HEK293 (cell line): ENCODE data around the gene FAM193B.

Source experiments
- CTCF ChIA-PET: fragments of 350-600 bp; formaldehyde crosslinking; extraction: SDS; loops from one replicate; lab custom pipeline; 2021; ENCODE audit warnings: antibody characterized with exemption; lab: Yijun Ruan, JAX
- POLR2A ChIA-PET: fragments of 300-600 bp; formaldehyde crosslinking; extraction: SDS; loops from one replicate; lab custom pipeline; 2020; ENCODE audit warnings: antibody characterized with exemption, inconsistent platforms; lab: Yijun Ruan, JAX
- H3K27ac ChIP-seq: fragments of 200-500 bp; sonication (Bioruptor generic); 2 replicates; pipeline ENCODE4 v1.5.1; 2014; ENCODE audit warnings: low read depth, low read length, control low read depth, inconsistent platforms; ENCODE audit errors: extremely low read depth
- H3K36me3 ChIP-seq, 2 experiments: fragments of 200-500 bp in 1 of 2; sonication (Bioruptor generic) in 1 of 2; 1 replicate in 1 of 2; 2 replicates in 1 of 2; pipeline ENCODE4 v1.5.1; 2014 to 2017; ENCODE audit warnings: inconsistent platforms in 2 of 2, low read length in 2 of 2; ENCODE audit not compliant: control insufficient read depth in 2 of 2, insufficient read depth in 1 of 2
- H3K4me1 ChIP-seq: fragments of 200-500 bp; sonication (Bioruptor generic); 2 replicates; pipeline ENCODE4 v1.5.1; 2014; ENCODE audit warnings: mild to moderate bottlenecking, low read length, inconsistent platforms; ENCODE audit not compliant: control insufficient read depth, insufficient read depth
- H3K4me3 ChIP-seq: 2 replicates; pipeline ENCODE4 v1.5.1; 2011; ENCODE audit warnings: low read depth, mild to moderate bottlenecking, control low read depth, low read length, moderate library complexity
- H3K9me3 ChIP-seq: fragments of 200-500 bp; sonication (Bioruptor generic); 2 replicates; pipeline ENCODE4 v1.5.1; 2014; ENCODE audit warnings: low read depth, low read length, inconsistent platforms; ENCODE audit not compliant: control insufficient read depth, insufficient read depth
- IKZF3 ChIP-seq: fragments of 450-650 bp; IDR thresholded peaks from 2 replicates; pipeline ENCODE4 v1.5.0; 2018; ENCODE audit warnings: missing biosample characterization, mild to moderate bottlenecking, missing genetic modification characterization, moderate library complexity
- OSR2 ChIP-seq: fragments of 450-650 bp; formaldehyde crosslinking; IDR thresholded peaks from 2 replicates; pipeline ENCODE4 v1.5.1; 2016; ENCODE audit warnings: missing biosample characterization, missing genetic modification characterization
- SP7 ChIP-seq: fragments of 450-650 bp; formaldehyde crosslinking; IDR thresholded peaks from 2 replicates; pipeline ENCODE4 v1.5.1; 2016; ENCODE audit warnings: missing biosample characterization, missing genetic modification characterization
- YY2 ChIP-seq: fragments of 450-650 bp; formaldehyde crosslinking; IDR thresholded peaks from 2 replicates; pipeline ENCODE4 v1.5.1; 2016; ENCODE audit warnings: missing biosample characterization, missing genetic modification characterization
- ZNF155 ChIP-seq: fragments of 450-650 bp; formaldehyde crosslinking; IDR thresholded peaks from 2 replicates; pipeline ENCODE4 v1.5.1; 2016; ENCODE audit warnings: missing biosample characterization, missing genetic modification characterization
- ZNF202 ChIP-seq: fragments of 450-650 bp; formaldehyde crosslinking; IDR thresholded peaks from 2 replicates; pipeline ENCODE4 v1.5.1; 2016; ENCODE audit warnings: missing biosample characterization, missing genetic modification characterization, borderline replicate concordance
- ZNF223 ChIP-seq: fragments of 450-650 bp; formaldehyde crosslinking; IDR thresholded peaks from 2 replicates; pipeline ENCODE4 v1.5.1; 2016; ENCODE audit warnings: missing biosample characterization, missing genetic modification characterization
- ZNF24 ChIP-seq: fragments of 450-650 bp; formaldehyde crosslinking; IDR thresholded peaks from 2 replicates; pipeline ENCODE4 v1.5.1; 2016; ENCODE audit warnings: missing biosample characterization, missing genetic modification characterization
- ZNF266 ChIP-seq: fragments of 450-650 bp; formaldehyde crosslinking; IDR thresholded peaks from 2 replicates; pipeline ENCODE4 v1.5.1; 2016; ENCODE audit warnings: missing biosample characterization, missing genetic modification characterization, low read depth
- ZNF311 ChIP-seq: fragments of 450-650 bp; formaldehyde crosslinking; IDR thresholded peaks from 2 replicates; pipeline ENCODE4 v1.5.1; 2017; ENCODE audit warnings: missing biosample characterization, missing genetic modification characterization, borderline replicate concordance
- ZNF341 ChIP-seq: fragments of 450-650 bp; formaldehyde crosslinking; IDR thresholded peaks from 2 replicates; pipeline ENCODE4; 2016; ENCODE audit warnings: low read depth, missing biosample characterization, missing genetic modification characterization
- ZNF404 ChIP-seq: fragments of 450-650 bp; formaldehyde crosslinking; IDR thresholded peaks from 2 replicates; pipeline ENCODE4 v1.5.1; 2017; ENCODE audit warnings: missing biosample characterization, missing genetic modification characterization
- ZNF473 ChIP-seq: fragments of 450-650 bp; formaldehyde crosslinking; IDR thresholded peaks from 2 replicates; pipeline ENCODE4 v1.5.1; 2017; ENCODE audit warnings: missing biosample characterization, missing genetic modification characterization
- ZNF501 ChIP-seq: fragments of 450-650 bp; formaldehyde crosslinking; IDR thresholded peaks from 2 replicates; pipeline ENCODE4 v1.5.1; 2016; ENCODE audit warnings: missing biosample characterization, missing genetic modification characterization
- ZNF510 ChIP-seq: fragments of 450-650 bp; formaldehyde crosslinking; IDR thresholded peaks from 2 replicates; pipeline ENCODE4 v1.5.1; 2018; ENCODE audit warnings: mild to moderate bottlenecking, missing genetic modification characterization, missing biosample characterization; ENCODE audit not compliant: insufficient replicate concordance
- ZNF514 ChIP-seq: fragments of 450-650 bp; formaldehyde crosslinking; IDR thresholded peaks from 2 replicates; pipeline ENCODE4 v1.5.1; 2016; ENCODE audit warnings: missing biosample characterization, missing genetic modification characterization
- ZNF555 ChIP-seq: fragments of 450-650 bp; formaldehyde crosslinking; conservative IDR thresholded peaks from 2 replicates; pipeline ENCODE4 v1.5.1; 2017; ENCODE audit warnings: missing biosample characterization, mild to moderate bottlenecking, missing genetic modification characterization, inconsistent platforms
- ZNF561 ChIP-seq: fragments of 450-650 bp; IDR thresholded peaks from 2 replicates; pipeline ENCODE4 v1.5.1; 2018; ENCODE audit warnings: missing biosample characterization, missing genetic modification characterization, borderline replicate concordance
- ZNF791 ChIP-seq: fragments of 450-650 bp; formaldehyde crosslinking; IDR thresholded peaks from 2 replicates; pipeline ENCODE4 v1.5.1; 2016; ENCODE audit warnings: missing biosample characterization, missing genetic modification characterization
- ZSCAN16 ChIP-seq: fragments of 450-650 bp; formaldehyde crosslinking; IDR thresholded peaks from 2 replicates; pipeline ENCODE4 v1.5.1; 2016; ENCODE audit warnings: missing biosample characterization, missing genetic modification characterization
- TF ChIP-seq, protein P1 (sequence below): fragments of 450-650 bp; formaldehyde crosslinking; IDR thresholded peaks from 2 replicates; pipeline ENCODE4 v1.5.1; 2016; ENCODE audit warnings: missing biosample characterization, missing genetic modification characterization
- TF ChIP-seq, protein P2 (sequence below): fragments of 450-650 bp; formaldehyde crosslinking; IDR thresholded peaks from 2 replicates; pipeline ENCODE4 v1.5.1; 2016; ENCODE audit warnings: missing biosample characterization, missing genetic modification characterization
- TF ChIP-seq, protein P3 (sequence below): fragments of 450-650 bp; formaldehyde crosslinking; IDR thresholded peaks from 2 replicates; pipeline ENCODE4 v1.5.1; 2017; ENCODE audit warnings: missing biosample characterization, missing genetic modification characterization
- TF ChIP-seq, protein P4 (sequence below): fragments of 450-650 bp; formaldehyde crosslinking; IDR thresholded peaks from 2 replicates; pipeline ENCODE4 v1.5.1; 2016; ENCODE audit warnings: missing biosample characterization, missing genetic modification characterization, borderline replicate concordance
- TF ChIP-seq, protein P5 (sequence below): fragments of 450-650 bp; formaldehyde crosslinking; IDR thresholded peaks from 2 replicates; pipeline ENCODE4 v1.5.1; 2016; ENCODE audit warnings: missing biosample characterization, missing genetic modification characterization

Gene FAM193B

DNA sequence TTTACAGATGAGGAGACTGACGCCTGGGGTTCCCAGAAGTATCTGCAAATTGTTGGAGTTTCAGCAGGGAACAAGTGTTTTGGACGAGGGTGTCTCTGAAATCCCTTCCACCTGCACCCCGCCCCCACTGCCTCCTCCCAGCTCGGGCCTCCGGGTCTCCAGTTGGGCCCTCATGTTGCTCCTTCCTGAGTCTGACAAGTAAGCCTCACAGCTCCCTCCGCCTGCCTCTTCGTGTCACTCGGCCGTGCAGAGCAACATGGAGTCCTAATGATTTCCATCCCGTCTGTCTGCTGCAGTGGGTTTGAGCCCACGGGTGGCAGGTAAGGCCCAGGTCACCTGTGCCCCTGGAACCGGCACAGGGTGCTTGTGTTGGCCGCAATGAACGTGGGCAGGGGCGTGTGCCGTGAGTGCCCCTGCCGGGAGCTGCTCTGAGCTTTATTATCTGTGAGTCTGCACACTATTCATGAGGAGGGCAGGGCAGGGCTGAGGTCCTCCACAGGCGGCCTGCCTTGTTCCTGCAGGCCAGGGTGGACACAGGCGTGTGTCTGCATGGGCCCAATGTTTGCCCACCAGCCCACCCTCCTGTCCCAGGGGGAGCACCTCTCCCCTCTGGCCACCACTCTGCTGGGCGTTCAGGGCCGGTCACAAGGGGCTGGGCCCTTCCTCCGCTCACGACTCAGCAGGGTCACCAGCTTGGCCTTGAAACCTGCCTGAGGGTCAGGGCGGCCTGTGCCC, 50.8 kb downstream of the FAM193B start:
- Histone ChIP-seq H3K4me1 (no peaks in the 10 kb centered on the region), H3K36me3 (peaks cover 0 to 2% of the 10 kb centered on the region in 2 experiments; a peak in 1 of 3 replicates), H3K9me3 (no peaks in the 10 kb centered on the region), H3K27ac (no peak overlapping the region), H3K4me3 (no peak overlapping the region)
- ChIA-PET CTCF (interaction anchor here (0.6 to 5.0 kb wide), 7 partner anchors 12 to 100 kb away, joined by 3 to 54 read pairs (median 5); no protein-coding TSS in a partner anchor), POLR2A (interaction anchor here (0.5 to 1.3 kb wide), 3 partner anchors 12 to 714 kb away, joined by 3 read pairs; no protein-coding TSS in a partner anchor)
- TF ChIP-seq ZNF501 (tag by site-specific recombination) = no peak
- no peak for TF ChIP-seq ZNF155 (tag by site-specific recombination)
- TF ChIP-seq, protein P1, sequence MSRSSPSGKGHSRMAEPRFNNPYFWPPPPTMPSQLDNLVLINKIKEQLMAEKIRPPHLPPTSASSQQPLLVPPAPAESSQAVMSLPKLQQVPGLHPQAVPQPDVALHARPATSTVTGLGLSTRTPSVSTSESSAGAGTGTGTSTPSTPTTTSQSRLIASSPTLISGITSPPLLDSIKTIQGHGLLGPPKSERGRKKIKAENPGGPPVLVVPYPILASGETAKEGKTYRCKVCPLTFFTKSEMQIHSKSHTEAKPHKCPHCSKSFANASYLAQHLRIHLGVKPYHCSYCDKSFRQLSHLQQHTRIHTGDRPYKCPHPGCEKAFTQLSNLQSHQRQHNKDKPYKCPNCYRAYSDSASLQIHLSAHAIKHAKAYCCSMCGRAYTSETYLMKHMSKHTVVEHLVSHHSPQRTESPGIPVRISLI = no peak
- no peak for TF ChIP-seq ZNF404 (tag by site-specific recombination)
- TF ChIP-seq YY2 (tag by site-specific recombination) = no peak
- TF ChIP-seq, protein P2, sequence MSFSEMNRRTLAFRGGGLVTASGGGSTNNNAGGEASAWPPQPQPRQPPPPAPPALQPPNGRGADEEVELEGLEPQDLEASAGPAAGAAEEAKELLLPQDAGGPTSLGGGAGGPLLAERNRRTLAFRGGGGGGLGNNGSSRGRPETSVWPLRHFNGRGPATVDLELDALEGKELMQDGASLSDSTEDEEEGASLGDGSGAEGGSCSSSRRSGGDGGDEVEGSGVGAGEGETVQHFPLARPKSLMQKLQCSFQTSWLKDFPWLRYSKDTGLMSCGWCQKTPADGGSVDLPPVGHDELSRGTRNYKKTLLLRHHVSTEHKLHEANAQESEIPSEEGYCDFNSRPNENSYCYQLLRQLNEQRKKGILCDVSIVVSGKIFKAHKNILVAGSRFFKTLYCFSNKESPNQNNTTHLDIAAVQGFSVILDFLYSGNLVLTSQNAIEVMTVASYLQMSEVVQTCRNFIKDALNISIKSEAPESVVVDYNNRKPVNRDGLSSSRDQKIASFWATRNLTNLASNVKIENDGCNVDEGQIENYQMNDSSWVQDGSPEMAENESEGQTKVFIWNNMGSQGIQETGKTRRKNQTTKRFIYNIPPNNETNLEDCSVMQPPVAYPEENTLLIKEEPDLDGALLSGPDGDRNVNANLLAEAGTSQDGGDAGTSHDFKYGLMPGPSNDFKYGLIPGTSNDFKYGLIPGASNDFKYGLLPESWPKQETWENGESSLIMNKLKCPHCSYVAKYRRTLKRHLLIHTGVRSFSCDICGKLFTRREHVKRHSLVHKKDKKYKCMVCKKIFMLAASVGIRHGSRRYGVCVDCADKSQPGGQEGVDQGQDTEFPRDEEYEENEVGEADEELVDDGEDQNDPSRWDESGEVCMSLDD (tag by site-specific recombination) = no peak
- no peak for TF ChIP-seq OSR2 (tag by site-specific recombination)
- TF ChIP-seq ZNF266 (tag by site-specific recombination) = no peak
- no peak for TF ChIP-seq ZNF510
- no peak for TF ChIP-seq ZNF311 (tag by site-specific recombination)
- TF ChIP-seq ZNF791 (tag by site-specific recombination) = no peak
- TF ChIP-seq, protein P3, sequence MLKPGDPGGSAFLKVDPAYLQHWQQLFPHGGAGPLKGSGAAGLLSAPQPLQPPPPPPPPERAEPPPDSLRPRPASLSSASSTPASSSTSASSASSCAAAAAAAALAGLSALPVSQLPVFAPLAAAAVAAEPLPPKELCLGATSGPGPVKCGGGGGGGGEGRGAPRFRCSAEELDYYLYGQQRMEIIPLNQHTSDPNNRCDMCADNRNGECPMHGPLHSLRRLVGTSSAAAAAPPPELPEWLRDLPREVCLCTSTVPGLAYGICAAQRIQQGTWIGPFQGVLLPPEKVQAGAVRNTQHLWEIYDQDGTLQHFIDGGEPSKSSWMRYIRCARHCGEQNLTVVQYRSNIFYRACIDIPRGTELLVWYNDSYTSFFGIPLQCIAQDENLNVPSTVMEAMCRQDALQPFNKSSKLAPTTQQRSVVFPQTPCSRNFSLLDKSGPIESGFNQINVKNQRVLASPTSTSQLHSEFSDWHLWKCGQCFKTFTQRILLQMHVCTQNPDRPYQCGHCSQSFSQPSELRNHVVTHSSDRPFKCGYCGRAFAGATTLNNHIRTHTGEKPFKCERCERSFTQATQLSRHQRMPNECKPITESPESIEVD = no peak
- TF ChIP-seq ZNF202 = no peak
- no peak for TF ChIP-seq SP7

DNA sequence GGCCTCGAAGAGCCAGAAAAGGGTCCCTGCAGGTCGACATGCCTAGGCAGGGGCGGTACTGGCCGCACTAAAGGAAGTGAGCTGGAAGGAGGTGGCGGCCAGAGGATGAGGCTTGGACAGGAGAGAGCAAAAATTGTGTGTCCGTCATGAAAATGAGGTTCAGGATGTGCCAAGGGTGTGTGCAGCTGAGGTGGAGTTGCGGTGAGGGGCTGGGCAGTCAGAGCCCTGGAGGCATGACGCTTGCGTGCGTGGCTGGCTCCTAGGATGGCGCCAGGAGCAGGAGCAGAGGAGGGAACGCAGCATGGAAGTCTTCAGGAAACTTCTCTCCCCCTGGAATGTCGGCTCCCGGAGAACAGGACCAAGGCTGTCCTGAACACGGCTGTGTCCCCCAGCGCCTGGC, 51.5 kb downstream of the FAM193B start:
- Histone ChIP-seq H3K9me3 (no peaks in the 10 kb centered on the region), H3K36me3 (no peaks in the 10 kb centered on the region), H3K4me3 (no peak overlapping the region), H3K4me1 (no peaks in the 10 kb centered on the region; the same call in 1 of the 2 replicates), H3K27ac (no peak overlapping the region)
- ChIA-PET POLR2A (interaction anchor here (0.8 kb wide), 1 partner anchor 13 kb away, joined by 3 read pairs; no protein-coding TSS in a partner anchor), CTCF (interaction anchor here (0.8 to 5.0 kb wide), 11 partner anchors 12 to 388 kb away, joined by 3 to 54 read pairs (median 6); partner anchors contain the start of genes DDX41 and LMAN2)
- TF ChIP-seq, protein P4, sequence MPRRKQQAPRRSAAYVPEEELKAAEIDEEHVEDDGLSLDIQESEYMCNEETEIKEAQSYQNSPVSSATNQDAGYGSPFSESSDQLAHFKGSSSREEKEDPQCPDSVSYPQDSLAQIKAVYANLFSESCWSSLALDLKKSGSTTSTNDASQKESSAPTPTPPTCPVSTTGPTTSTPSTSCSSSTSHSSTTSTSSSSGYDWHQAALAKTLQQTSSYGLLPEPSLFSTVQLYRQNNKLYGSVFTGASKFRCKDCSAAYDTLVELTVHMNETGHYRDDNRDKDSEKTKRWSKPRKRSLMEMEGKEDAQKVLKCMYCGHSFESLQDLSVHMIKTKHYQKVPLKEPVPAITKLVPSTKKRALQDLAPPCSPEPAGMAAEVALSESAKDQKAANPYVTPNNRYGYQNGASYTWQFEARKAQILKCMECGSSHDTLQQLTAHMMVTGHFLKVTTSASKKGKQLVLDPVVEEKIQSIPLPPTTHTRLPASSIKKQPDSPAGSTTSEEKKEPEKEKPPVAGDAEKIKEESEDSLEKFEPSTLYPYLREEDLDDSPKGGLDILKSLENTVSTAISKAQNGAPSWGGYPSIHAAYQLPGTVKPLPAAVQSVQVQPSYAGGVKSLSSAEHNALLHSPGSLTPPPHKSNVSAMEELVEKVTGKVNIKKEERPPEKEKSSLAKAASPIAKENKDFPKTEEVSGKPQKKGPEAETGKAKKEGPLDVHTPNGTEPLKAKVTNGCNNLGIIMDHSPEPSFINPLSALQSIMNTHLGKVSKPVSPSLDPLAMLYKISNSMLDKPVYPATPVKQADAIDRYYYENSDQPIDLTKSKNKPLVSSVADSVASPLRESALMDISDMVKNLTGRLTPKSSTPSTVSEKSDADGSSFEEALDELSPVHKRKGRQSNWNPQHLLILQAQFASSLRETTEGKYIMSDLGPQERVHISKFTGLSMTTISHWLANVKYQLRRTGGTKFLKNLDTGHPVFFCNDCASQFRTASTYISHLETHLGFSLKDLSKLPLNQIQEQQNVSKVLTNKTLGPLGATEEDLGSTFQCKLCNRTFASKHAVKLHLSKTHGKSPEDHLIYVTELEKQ (tag by site-specific recombination) = no peak
- TF ChIP-seq ZNF341 (tag by site-specific recombination) (no peak), ZSCAN16 (tag by site-specific recombination) (no peak), ZNF555 (no peak), ZNF473 (tag by site-specific recombination) (no peak), IKZF3 (tag by site-specific recombination) (no peak), ZNF223 (tag by site-specific recombination) (no peak), ZNF514 (no peak), ZNF561 (tag by site-specific recombination) (no peak), ZNF24 (tag by site-specific recombination) (no peak)
- TF ChIP-seq, protein P5, sequence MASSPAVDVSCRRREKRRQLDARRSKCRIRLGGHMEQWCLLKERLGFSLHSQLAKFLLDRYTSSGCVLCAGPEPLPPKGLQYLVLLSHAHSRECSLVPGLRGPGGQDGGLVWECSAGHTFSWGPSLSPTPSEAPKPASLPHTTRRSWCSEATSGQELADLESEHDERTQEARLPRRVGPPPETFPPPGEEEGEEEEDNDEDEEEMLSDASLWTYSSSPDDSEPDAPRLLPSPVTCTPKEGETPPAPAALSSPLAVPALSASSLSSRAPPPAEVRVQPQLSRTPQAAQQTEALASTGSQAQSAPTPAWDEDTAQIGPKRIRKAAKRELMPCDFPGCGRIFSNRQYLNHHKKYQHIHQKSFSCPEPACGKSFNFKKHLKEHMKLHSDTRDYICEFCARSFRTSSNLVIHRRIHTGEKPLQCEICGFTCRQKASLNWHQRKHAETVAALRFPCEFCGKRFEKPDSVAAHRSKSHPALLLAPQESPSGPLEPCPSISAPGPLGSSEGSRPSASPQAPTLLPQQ = no peak
